Mesenteric fat pad (tissue), 1 donor: ENCODE data around the gene PHLPP1. TPM values are rescaled to one million over a fixed set of nuclear protein-coding genes. Genes with fewer than 3 reads are reported as not detected.

Experiments
- DNase-seq: peaks from one replicate; pipeline ENCODE4 v3.0.0-alpha.2; 2020; ENCODE audit warnings: low spot score
- total RNA-seq: library from RNA; stranded (reverse); fragmentation: NEBNext Ultra II Directional; extraction: Animal tissue kit (Norgen Biotek cat#: 25700); gene quantifications from one replicate; pipeline ENCODE4 v1.2.1, GENCODE V29; 2021
- donor health status: DM: yes; HTN: yes; CAD: no.

The PHLPP1 gene
- total RNA-seq, 1 donor from 2014 or later, result 7.0 TPM

- no peak for DNase-seq
Observed at GRCh38 chr18:62717169-62717924, 2.0 kb downstream of the PHLPP1 start.

- no peak for DNase-seq
Observed at GRCh38 chr18:62717925-62718800, 2.8 kb downstream of the PHLPP1 start.

- no peak for DNase-seq
Observed at GRCh38 chr18:62720048-62720447, 4.7 kb downstream of the PHLPP1 start.

GRCh38 chr18:62720766-62721613 is 5.6 kb downstream of the PHLPP1 start:
- no peak for DNase-seq

GRCh38 chr18:62721839-62722795 is 6.8 kb downstream of the PHLPP1 start:
- DNase-seq, result no peak

GRCh38 chr18:62723666-62724281 is 8.4 kb downstream of the PHLPP1 start:
- DNase-seq, result no peak

- DNase-seq, result no peak
Observed at GRCh38 chr18:62725896-62726295, 10.6 kb downstream of the PHLPP1 start.

- no peak for DNase-seq
Observed at GRCh38 chr18:62728254-62728653, 12.9 kb downstream of the PHLPP1 start.

- no peak for DNase-seq
Observed at GRCh38 chr18:62729487-62730386, 14.4 kb downstream of the PHLPP1 start.

GRCh38 chr18:62730941-62731340 is 15.6 kb downstream of the PHLPP1 start:
- DNase-seq, result no peak

GRCh38 chr18:62732617-62733016 is 17.3 kb downstream of the PHLPP1 start:
- DNase-seq, result no peak

- DNase-seq, result no peak
Observed at GRCh38 chr18:62734290-62734689, 18.9 kb downstream of the PHLPP1 start.

GRCh38 chr18:62735387-62735786 is 20.0 kb downstream of the PHLPP1 start:
- no peak for DNase-seq

GRCh38 chr18:62736077-62736855 is 20.9 kb downstream of the PHLPP1 start:
- no peak for DNase-seq

GRCh38 chr18:62737241-62737873 is 22.0 kb downstream of the PHLPP1 start:
- DNase-seq, result no peak

GRCh38 chr18:62738639-62739038 is 23.3 kb downstream of the PHLPP1 start:
- DNase-seq, result no peak

GRCh38 chr18:62739911-62740310 is 24.6 kb downstream of the PHLPP1 start:
- DNase-seq, result no peak
